Mucosa of descending colon (tissue), 3 donors: Measurements from ENCODE around the gene PRKACA. TPM values are rescaled to one million over a fixed set of nuclear protein-coding genes. Genes with fewer than 3 reads are reported as not detected.

Source experiments
- ATAC-seq: fragments of 200-7000 bp; cut with Tn5 transposase; one replicate; pipeline ENCODE4 v1.9.1; 2020; ENCODE audit warnings: mild to moderate bottlenecking, moderate library complexity
- DNase-seq, 3 donors: peaks; one replicate each; pipeline ENCODE4 v3.0.0-alpha.2; 2020
- H3K36me3 ChIP-seq: fragments of 200-600 bp; one replicate; pipeline ENCODE4 v1.8.0; 2021; ENCODE audit warnings: low read depth, mild to moderate bottlenecking
- H3K4me1 ChIP-seq: fragments of 200-600 bp; one replicate; pipeline ENCODE4 v1.8.0; 2021; ENCODE audit warnings: low read depth, mild to moderate bottlenecking
- H3K4me3 ChIP-seq: fragments of 200-600 bp; one replicate; pipeline ENCODE4 v1.8.0; 2021; ENCODE audit warnings: mild to moderate bottlenecking
- H3K9me3 ChIP-seq: fragments of 200-600 bp; one replicate; pipeline ENCODE4 v1.8.0; 2021; ENCODE audit warnings: mild to moderate bottlenecking
- intact Hi-C, 2 donors: fragments of 100-400 bp; cut with DNase I in 1 of 2; cut with micrococcal nuclease in 1 of 2; formaldehyde crosslinking; loops; one replicate each; pipeline versions ENCODE4 v1.11.0 to v1.11.1; 2022; cut with DNase I, micrococcal nuclease
- total RNA-seq, 3 donors: library from RNA; stranded (reverse); fragmentation: NEBNext Ultra II Directional in 2 of 3; extraction: Animal tissue kit (Norgen Biotek cat#: 25700) in 2 of 3; gene quantifications; one replicate each; pipeline versions ENCODE4 v1.2.1 to v1.2.4, GENCODE V29; 2021 to 2023
- TF ChIP-seq, protein P1 (sequence below): fragments of 200-600 bp; IDR thresholded peaks from one replicate; pipeline ENCODE4 v1.8.0; 2022; ENCODE audit warnings: antibody characterized with exemption, mild to moderate bottlenecking
- donor health status: DM: no; HTN: no; CAD: no; lungs with moderate emphysema.
- donor health status: DM: no; HTN: no; CAD: no.
- donor health status: DM: no; HTN: yes; CAD: no.

PRKACA gene
- total RNA-seq, 3 donors from 2014 or later, result 75.4 to 100 (median 89.1) TPM

DNA sequence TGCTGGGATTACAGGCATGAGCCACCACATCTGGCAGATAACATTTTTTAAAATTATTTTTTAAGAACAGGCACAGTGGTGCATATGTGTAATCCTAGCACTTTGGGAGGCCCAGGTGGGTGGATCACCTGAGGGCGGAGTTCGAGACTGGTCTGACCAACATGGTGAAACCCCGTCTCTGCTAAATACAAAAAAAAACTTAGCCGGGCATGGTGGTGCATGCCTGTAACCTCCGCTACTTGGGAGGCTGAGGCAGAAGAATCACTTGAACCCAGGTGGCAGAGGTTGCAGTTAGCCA is 55.1 kb downstream of the PRKACA start:
- peaks cover 11% of the 10 kb centered on the region for H3K4me1 ChIP-seq

DNA sequence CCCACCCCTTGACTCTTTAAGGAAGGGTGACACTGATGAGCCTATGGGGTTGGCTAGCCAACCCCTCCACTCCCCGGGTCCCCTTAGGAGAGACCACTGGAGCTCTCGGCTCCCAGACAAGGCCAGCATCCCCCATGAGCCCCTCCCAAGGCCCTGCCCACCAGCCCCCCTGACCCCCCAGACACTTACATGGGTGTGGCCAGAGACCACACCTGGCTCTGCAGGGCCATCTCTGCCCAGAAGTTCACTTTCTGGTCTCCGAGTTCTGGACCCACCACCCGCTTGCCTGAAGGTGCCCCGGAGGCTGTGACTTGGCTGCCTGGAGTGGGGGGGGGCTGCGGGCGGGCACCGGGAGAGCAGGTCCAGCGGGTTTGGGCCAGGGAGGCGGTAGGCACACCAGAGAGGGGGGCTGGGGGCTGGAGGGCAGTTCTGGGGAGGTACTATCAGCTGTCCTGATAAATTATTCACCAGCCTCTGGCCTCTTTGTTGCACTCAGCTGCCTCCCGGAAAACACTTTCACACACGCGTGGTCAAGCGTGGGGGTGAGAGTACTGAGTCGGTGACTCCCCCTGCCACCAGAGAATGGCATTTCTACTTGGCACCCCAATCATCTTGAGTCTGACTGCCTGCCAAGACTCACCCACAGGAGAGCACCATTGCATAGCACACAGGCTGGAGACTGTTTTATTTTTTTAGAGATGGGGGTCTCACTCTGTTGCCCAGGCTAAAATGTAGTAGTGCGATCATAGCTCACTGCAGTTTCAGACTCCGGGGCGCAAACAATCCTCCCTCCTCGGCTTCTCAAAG is 55.6 kb downstream of the PRKACA start, which contains the start of gene PALM3:
Gene PALM3 (minus strand): TSS at position 326 of the 807 bp plus-strand sequence. CDS start 96 bp downstream, at position 230.
- intact Hi-C loops, result no loop called here
- DNase-seq (peak in 1 of 3 donors; percentile 57), ATAC-seq (peak; percentile 47)
- Histone ChIP-seq H3K36me3 (no peaks in the 10 kb centered on the region), H3K9me3 (no peaks in the 10 kb centered on the region), H3K4me3 (no peak within 1 kb of the TSS), H3K4me1 (peaks cover 11% of the 10 kb centered on the region)
- TF ChIP-seq, protein P1, sequence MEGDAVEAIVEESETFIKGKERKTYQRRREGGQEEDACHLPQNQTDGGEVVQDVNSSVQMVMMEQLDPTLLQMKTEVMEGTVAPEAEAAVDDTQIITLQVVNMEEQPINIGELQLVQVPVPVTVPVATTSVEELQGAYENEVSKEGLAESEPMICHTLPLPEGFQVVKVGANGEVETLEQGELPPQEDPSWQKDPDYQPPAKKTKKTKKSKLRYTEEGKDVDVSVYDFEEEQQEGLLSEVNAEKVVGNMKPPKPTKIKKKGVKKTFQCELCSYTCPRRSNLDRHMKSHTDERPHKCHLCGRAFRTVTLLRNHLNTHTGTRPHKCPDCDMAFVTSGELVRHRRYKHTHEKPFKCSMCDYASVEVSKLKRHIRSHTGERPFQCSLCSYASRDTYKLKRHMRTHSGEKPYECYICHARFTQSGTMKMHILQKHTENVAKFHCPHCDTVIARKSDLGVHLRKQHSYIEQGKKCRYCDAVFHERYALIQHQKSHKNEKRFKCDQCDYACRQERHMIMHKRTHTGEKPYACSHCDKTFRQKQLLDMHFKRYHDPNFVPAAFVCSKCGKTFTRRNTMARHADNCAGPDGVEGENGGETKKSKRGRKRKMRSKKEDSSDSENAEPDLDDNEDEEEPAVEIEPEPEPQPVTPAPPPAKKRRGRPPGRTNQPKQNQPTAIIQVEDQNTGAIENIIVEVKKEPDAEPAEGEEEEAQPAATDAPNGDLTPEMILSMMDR, result no peak

More for the DNA sequence above, 55.1 kb downstream of the PRKACA start:
- H3K36me3 ChIP-seq, result no peaks in the 10 kb centered on the region
- H3K9me3 ChIP-seq, result no peaks in the 10 kb centered on the region
- no peak for ATAC-seq
- no peak for DNase-seq
- H3K4me3 ChIP-seq, result no peak overlapping the region
- intact Hi-C loops, result no loop called here
- TF ChIP-seq, protein P1, result no peak

DNA sequence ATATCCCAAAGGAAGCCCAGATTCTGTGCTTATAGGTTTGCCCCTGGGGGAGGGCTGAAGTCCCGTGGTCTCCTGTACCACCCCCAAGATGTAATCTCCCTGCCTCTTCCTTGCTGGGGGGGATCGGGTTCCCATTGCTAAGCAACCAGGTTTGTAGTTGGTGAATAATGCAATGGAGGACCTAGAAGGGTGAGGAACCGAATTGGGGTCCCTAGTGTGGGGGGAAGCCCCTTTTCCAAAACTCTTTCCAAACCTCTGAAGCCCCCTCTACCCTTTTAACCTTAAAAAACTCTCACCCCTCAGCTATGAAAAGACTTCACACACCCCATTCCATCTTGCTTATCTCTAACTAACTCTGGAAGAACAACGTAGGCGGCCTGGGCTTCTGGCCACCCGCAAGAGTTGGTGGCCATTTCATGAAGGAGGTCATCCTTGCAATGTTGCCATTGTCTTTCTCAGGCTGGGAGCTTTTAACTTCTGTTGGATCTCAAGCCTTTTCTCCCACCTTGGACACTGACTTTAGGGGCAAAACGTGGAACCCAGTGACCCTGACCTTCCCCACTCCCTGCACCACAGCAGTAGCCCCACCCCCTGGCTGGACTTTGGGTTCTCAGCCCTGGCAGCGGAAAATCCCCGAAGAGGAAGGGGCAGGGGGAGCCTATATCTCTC is 56.3 kb downstream of the PRKACA start:
- DNase-seq (no peak), ATAC-seq (peak; percentile 34)
- TF ChIP-seq, protein P1, result no peak
- Histone ChIP-seq H3K4me1 (peaks cover 11% of the 10 kb centered on the region), H3K4me3 (no peak overlapping the region), H3K9me3 (no peaks in the 10 kb centered on the region), H3K36me3 (no peaks in the 10 kb centered on the region)
- intact Hi-C loops, result no loop called here

DNA sequence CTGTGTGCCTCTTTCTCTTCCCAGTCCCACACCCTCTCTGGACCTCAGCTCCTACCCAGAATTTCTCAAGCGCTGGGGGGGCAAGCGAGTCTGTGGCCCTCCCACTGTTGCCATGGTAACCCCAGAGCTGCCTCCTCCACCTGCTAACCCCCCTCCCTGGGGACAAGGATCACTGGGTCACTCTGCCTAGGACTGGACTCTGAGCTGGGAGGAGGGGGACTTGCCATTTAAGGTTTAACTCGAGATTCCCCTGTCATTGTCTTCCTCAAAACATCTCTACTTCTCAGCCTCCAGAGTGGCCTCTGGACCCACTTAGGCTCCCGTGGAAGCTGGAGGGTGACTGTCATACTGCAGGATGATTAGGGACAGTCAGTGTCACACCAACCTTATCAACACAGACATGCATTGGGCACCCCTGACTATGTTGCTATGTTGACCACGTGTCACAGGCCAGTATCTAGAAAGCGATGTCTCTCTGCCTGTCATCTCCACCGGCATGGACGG is 57.9 kb downstream of the PRKACA start:
- no peak for DNase-seq
- intact Hi-C loops, result no loop called here
- TF ChIP-seq, protein P1, result no peak

DNA sequence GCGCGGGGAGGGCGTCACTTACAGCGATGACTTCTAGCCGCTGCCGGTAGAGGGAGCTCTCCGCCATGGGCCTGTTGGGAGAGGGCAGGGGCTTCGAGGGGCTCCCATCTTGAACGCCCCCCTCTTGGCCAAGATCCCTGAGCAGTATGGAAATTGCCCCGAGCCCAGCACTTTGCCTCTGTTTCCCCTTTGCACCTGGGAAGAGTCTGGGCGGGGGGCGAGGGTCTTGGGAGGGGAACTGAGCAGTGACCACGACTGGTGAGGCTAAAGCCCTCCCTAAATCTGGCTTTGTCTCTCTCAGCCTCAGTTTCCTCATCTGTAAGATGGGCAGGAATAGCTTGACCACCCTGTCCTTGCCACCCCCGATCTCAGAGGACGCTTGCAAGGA is 58.5 kb downstream of the PRKACA start:
- ATAC-seq (peak; percentile 28), DNase-seq (peak in 1 of 3 donors; percentile 52)
- TF ChIP-seq, protein P1, result peak; percentile 69
- Histone ChIP-seq H3K4me3 (no peak overlapping the region), H3K9me3 (no peaks in the 10 kb centered on the region), H3K4me1 (peaks cover 11% of the 10 kb centered on the region), H3K36me3 (no peaks in the 10 kb centered on the region)
- intact Hi-C loops, result no loop called here

More for the DNA sequence above, 57.9 kb downstream of the PRKACA start:
- no peak overlapping the region for H3K4me3 ChIP-seq
- H3K9me3 ChIP-seq, result no peaks in the 10 kb centered on the region
- H3K36me3 ChIP-seq, result no peaks in the 10 kb centered on the region
- H3K4me1 ChIP-seq, result peaks cover 11% of the 10 kb centered on the region
- ATAC-seq, result no peak
